Endodermal cell (in vitro differentiated cells): Measurements from ENCODE around the gene PLRG1. TPM values are rescaled to one million over a fixed set of nuclear protein-coding genes. Genes with fewer than 3 reads are reported as not detected.

Experiments used
- DNase-seq: peaks from one replicate; pipeline ENCODE4 v3.0.0-alpha.2; 2017
- H3K27ac ChIP-seq: 2 replicates; pipeline ENCODE4 v1.5.1; 2013; ENCODE audit warnings: mild to moderate bottlenecking, low read depth, low read length, moderate library complexity
- H3K27me3 ChIP-seq: 2 replicates; pipeline ENCODE4 v1.6.1; 2013; ENCODE audit warnings: mild to moderate bottlenecking, low read length, moderate library complexity; ENCODE audit not compliant: insufficient read depth, control insufficient read depth, poor library complexity, severe bottlenecking
- H3K36me3 ChIP-seq: 2 replicates; pipeline ENCODE4 v1.7.0; 2013; ENCODE audit warnings: mild to moderate bottlenecking, low read length, moderate library complexity; ENCODE audit not compliant: control insufficient read depth, insufficient read depth
- H3K4me1 ChIP-seq: one replicate; pipeline ENCODE4 v1.7.0; 2013; ENCODE audit warnings: low read length; ENCODE audit not compliant: control insufficient read depth, insufficient read depth
- H3K4me3 ChIP-seq: 2 replicates; pipeline ENCODE4 v1.5.1; 2013; ENCODE audit warnings: mild to moderate bottlenecking, low read length, moderate library complexity
- H3K9ac ChIP-seq: 2 replicates; pipeline ENCODE4 v1.6.1; 2013; ENCODE audit warnings: mild to moderate bottlenecking, low read length, moderate library complexity; ENCODE audit not compliant: poor library complexity, severe bottlenecking; ENCODE audit errors: extremely low read depth
- H3K9me3 ChIP-seq: 2 replicates; pipeline ENCODE4 v1.6.1; 2013; ENCODE audit warnings: mild to moderate bottlenecking, low read length, moderate library complexity; ENCODE audit not compliant: control insufficient read depth
- H3K27ac Mint-ChIP-seq: 2 replicates; pipeline ENCODE4 v1.8.0; 2020; ENCODE audit warnings: mixed read lengths
- H3K27me3 Mint-ChIP-seq: 2 replicates; pipeline ENCODE4 v1.8.0; 2021; ENCODE audit warnings: mild to moderate bottlenecking, mixed read lengths; ENCODE audit not compliant: insufficient read depth
- H3K36me3 Mint-ChIP-seq: 2 replicates; pipeline ENCODE4 v1.8.0; 2020; ENCODE audit warnings: low read depth, mixed read lengths
- H3K4me1 Mint-ChIP-seq: 2 replicates; pipeline ENCODE4 v1.8.0; 2020; ENCODE audit warnings: mixed read lengths
- H3K4me3 Mint-ChIP-seq: 2 replicates; pipeline ENCODE4 v1.8.0; 2020; ENCODE audit warnings: mild to moderate bottlenecking, moderate library complexity, mixed read lengths
- H3K9me3 Mint-ChIP-seq: 2 replicates; pipeline ENCODE4 v1.8.0; 2020; ENCODE audit warnings: mild to moderate bottlenecking, mixed read lengths
- WGBS, 2 experiments: methylation state at CpG; one replicate each; pipeline versions ENCODE4 v1.1.5 to v1.1.7; 2013; ENCODE audit warnings: missing lambda C conversion rate in 2 of 2, mixed read lengths in 1 of 2; ENCODE audit not compliant: insufficient coverage in 1 of 2, insufficient read length in 1 of 2; 5-methylcytosine and 5-hydroxymethylcytosine counted together
- total RNA-seq, 2 donors: library from RNA; stranded (reverse); fragmentation: NEBNext Ultra II Directional in 1 of 2; extraction: Animal tissue kit (Norgen Biotek cat#: 25700) in 1 of 2; gene quantifications; 2 replicates in 1 of 2; 3 replicates in 1 of 2; pipeline ENCODE4 v1.2.1, GENCODE V29; 2021
- TF ChIP-seq, protein P1 (sequence below): fragments of 200-600 bp; sonication (generic); conservative IDR thresholded peaks from 2 replicates; pipeline ENCODE4 v1.5.0; 2021; ENCODE audit warnings: antibody characterized with exemption, mild to moderate bottlenecking

The PLRG1 gene
- total RNA-seq, 2 donors from 2014 or later, result 132 to 235 TPM

DNA sequence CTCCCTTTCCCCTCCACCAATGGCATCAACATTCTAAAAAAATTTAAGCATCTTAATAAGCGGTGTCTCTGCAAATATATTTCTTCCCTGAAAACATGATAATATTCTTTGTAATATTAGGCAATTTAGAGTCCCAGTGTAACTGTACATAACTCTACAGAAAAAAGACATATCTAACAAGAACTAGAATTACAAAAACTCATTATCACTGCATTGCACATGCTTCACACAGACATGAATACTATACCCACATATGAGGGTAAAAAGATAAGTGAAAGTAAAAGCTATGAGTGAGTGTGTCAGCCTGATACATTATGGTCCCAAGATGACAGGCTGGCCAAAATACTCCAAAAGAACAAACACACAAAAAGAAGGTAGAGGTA lies 10.2 kb upstream of the PLRG1 start:
- peaks cover 10% of the 10 kb centered on the region for H3K4me1 Mint-ChIP-seq
- H3K9me3 Mint-ChIP-seq, result no peaks in the 10 kb centered on the region
- Histone ChIP-seq H3K4me3 (no peak overlapping the region), H3K9me3 (no peaks in the 10 kb centered on the region), H3K27ac (no peak overlapping the region), H3K36me3 (no peaks in the 10 kb centered on the region), H3K4me1 (no peaks in the 10 kb centered on the region), H3K9ac (no peak overlapping the region), H3K27me3 (no peaks in the 10 kb centered on the region)
- 100% methylated on average over 1 of the region's 1 CpG; no CpG with 5 or more reads in 1 of the 2 experiments for WGBS, 2 experiments
- H3K27ac Mint-ChIP-seq, result no peak overlapping the region
- H3K27me3 Mint-ChIP-seq, result peaks cover 3% of the 10 kb centered on the region
- no peaks in the 10 kb centered on the region for H3K36me3 Mint-ChIP-seq
- TF ChIP-seq, protein P1, sequence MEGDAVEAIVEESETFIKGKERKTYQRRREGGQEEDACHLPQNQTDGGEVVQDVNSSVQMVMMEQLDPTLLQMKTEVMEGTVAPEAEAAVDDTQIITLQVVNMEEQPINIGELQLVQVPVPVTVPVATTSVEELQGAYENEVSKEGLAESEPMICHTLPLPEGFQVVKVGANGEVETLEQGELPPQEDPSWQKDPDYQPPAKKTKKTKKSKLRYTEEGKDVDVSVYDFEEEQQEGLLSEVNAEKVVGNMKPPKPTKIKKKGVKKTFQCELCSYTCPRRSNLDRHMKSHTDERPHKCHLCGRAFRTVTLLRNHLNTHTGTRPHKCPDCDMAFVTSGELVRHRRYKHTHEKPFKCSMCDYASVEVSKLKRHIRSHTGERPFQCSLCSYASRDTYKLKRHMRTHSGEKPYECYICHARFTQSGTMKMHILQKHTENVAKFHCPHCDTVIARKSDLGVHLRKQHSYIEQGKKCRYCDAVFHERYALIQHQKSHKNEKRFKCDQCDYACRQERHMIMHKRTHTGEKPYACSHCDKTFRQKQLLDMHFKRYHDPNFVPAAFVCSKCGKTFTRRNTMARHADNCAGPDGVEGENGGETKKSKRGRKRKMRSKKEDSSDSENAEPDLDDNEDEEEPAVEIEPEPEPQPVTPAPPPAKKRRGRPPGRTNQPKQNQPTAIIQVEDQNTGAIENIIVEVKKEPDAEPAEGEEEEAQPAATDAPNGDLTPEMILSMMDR, result no peak
- no peak overlapping the region for H3K4me3 Mint-ChIP-seq
- no peak for DNase-seq

DNA sequence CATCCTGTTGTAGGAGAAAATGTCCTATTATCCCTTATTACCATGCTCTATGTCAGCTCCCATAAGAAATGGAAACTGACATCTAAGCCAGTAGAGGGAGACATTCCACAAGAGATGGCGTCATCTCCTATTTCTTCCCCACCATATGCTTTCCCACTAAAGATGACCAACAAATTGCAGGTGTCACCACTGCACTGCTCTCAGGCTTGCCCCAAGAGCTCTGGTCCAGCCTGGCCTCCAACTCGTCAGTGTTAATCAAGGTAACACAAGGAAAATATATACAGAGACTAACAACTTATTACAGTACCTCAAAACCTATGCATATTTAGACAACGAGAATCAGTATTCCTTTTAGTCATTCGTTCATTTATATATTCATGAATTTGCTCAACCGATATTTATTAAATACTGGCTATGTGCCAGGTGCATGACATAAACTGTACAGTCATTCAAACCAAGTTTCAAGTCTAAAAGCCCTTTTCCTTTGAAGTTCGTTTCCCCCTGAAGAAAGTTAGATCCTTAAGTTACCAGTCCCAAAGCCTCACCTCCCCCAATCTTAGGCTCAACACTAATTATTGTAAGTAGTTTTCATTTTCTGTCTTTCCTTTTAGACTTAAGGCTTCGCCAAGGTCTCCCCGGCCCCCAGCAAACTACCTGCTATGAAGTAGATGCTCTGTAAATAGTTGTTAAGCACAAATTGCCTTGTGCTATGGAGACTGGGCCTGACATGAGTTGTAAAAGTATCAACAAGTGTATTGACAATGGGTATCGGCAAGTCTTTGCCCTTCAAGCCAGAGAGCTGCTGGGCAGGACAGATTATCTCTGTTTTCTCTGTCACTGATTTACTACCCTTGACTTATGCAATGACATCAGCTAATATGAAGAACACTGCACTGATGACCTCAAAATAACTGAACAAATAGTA lies 9.6 kb upstream of the PLRG1 start:
- Histone ChIP-seq H3K4me3 (no peak overlapping the region), H3K36me3 (no peaks in the 10 kb centered on the region), H3K9me3 (no peaks in the 10 kb centered on the region), H3K27ac (no peak overlapping the region), H3K4me1 (no peaks in the 10 kb centered on the region), H3K27me3 (no peaks in the 10 kb centered on the region), H3K9ac (no peak overlapping the region)
- H3K9me3 Mint-ChIP-seq, result no peaks in the 10 kb centered on the region
- H3K27ac Mint-ChIP-seq, result no peak overlapping the region
- peaks cover 3% of the 10 kb centered on the region for H3K27me3 Mint-ChIP-seq
- TF ChIP-seq, protein P1, result peak; percentile 90
- peak; percentile 72 for DNase-seq
- peaks cover 10% of the 10 kb centered on the region for H3K4me1 Mint-ChIP-seq
- H3K36me3 Mint-ChIP-seq, result no peaks in the 10 kb centered on the region
- WGBS, 2 experiments, result 79 to 85% methylated on average over 4 to 9 of the region's 9 CpGs
- H3K4me3 Mint-ChIP-seq, result no peak overlapping the region

DNA sequence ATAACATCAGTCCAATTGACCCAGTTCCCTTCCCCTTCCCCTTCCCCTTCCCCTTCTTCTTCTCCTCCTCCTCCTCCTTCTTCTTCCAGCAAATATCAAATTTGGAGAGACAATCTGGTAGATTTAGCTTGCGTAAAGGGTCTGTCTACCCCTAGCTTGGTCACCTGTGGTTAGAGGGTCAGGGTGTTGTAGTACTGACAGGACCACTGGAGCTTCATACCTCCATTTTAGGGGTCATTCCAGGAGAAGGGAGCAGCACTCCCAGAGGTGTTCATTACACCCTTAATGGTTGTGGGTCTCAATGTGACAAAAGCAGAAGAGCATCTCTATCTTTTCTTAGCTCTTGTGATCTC lies 8.9 kb upstream of the PLRG1 start:
- peaks cover 10% of the 10 kb centered on the region for H3K4me1 Mint-ChIP-seq
- TF ChIP-seq, protein P1, result no peak
- Histone ChIP-seq H3K36me3 (no peaks in the 10 kb centered on the region), H3K4me1 (no peaks in the 10 kb centered on the region), H3K27me3 (no peaks in the 10 kb centered on the region), H3K9ac (no peak overlapping the region), H3K9me3 (no peaks in the 10 kb centered on the region), H3K27ac (no peak overlapping the region), H3K4me3 (no peak overlapping the region)
- no peak for DNase-seq
- H3K27me3 Mint-ChIP-seq, result peaks cover 3% of the 10 kb centered on the region
- H3K36me3 Mint-ChIP-seq, result no peaks in the 10 kb centered on the region
- H3K4me3 Mint-ChIP-seq, result no peak overlapping the region
- 85% methylated on average over 1 of the region's 1 CpG; no CpG with 5 or more reads in 1 of the 2 experiments for whole genome bisulfite sequencing, 2 experiments
- H3K9me3 Mint-ChIP-seq, result no peaks in the 10 kb centered on the region
- H3K27ac Mint-ChIP-seq, result no peak overlapping the region
